ENCODE data around the gene PDE10A.

GRCh38 chr6:165487347-165487746 lies 175.7 kb downstream of the PDE10A start:
- TF ChIP-seq CTCF (IDR thresholded peaks at IDR 0.05), result no peak
- no peak for TF ChIP-seq EZH2 (IDR thresholded peaks at IDR 0.05)
- TF ChIP-seq EZH2phosphoT487 (IDR thresholded peaks at IDR 0.05), result no peak

Measured in neural progenitor cell (in vitro differentiated cells).